Endothelial cell (in vitro differentiated cells): ENCODE results near the gene MYBPC3. TPM values are rescaled to one million over a fixed set of nuclear protein-coding genes. Genes with fewer than 3 reads are reported as not detected.

Experiments
- DNase-seq: peaks from one replicate; pipeline ENCODE4 v3.0.0; 2021; ENCODE audit warnings: low spot score
- H3K27ac Mint-ChIP-seq: one replicate; pipeline ENCODE4 v1.8.0; 2021; ENCODE audit warnings: mixed read lengths, inconsistent platforms; ENCODE audit not compliant: unreplicated experiment
- H3K27me3 Mint-ChIP-seq: one replicate; pipeline ENCODE4 v1.8.0; 2021; ENCODE audit warnings: mild to moderate bottlenecking, moderate library complexity, mixed read lengths, inconsistent platforms; ENCODE audit not compliant: unreplicated experiment
- H3K36me3 Mint-ChIP-seq: one replicate; pipeline ENCODE4 v1.8.0; 2021; ENCODE audit warnings: mild to moderate bottlenecking, low read depth, mixed read lengths, inconsistent platforms; ENCODE audit not compliant: unreplicated experiment
- H3K4me1 Mint-ChIP-seq: one replicate; pipeline ENCODE4 v1.8.0; 2021; ENCODE audit warnings: mild to moderate bottlenecking, mixed read lengths, inconsistent platforms; ENCODE audit not compliant: unreplicated experiment
- H3K4me3 Mint-ChIP-seq: one replicate; pipeline ENCODE4 v1.8.0; 2021; ENCODE audit warnings: mild to moderate bottlenecking, mixed read lengths, inconsistent platforms; ENCODE audit not compliant: unreplicated experiment
- H3K9me3 Mint-ChIP-seq: one replicate; pipeline ENCODE4 v1.8.0; 2021; ENCODE audit warnings: mixed read lengths, inconsistent platforms; ENCODE audit not compliant: unreplicated experiment
- CTCF ChIP-seq: fragments of 200-600 bp; sonication (generic); IDR thresholded peaks from one replicate; pipeline ENCODE4 v1.5.0; 2021; ENCODE audit warnings: antibody characterized with exemption; ENCODE audit not compliant: unreplicated experiment
- total RNA-seq: library from RNA; stranded (reverse); fragmentation: NEBNext Ultra II Directional; extraction: Animal tissue kit (Norgen Biotek cat#: 25700); gene quantifications from one replicate; pipeline ENCODE4 v1.2.1, GENCODE V29; 2021; ENCODE audit not compliant: unreplicated experiment

Gene MYBPC3
- total RNA-seq, 1 donor from 2014 or later = not detected

- Mint-ChIP-seq H3K9me3 (no peaks in the 10 kb centered on the region), H3K27me3 (peaks cover 5% of the 10 kb centered on the region), H3K36me3 (no peaks in the 10 kb centered on the region), H3K4me3 (no peak overlapping the region), H3K4me1 (peaks cover 22% of the 10 kb centered on the region), H3K27ac (peak overlapping the region; percentile 92)
- TF ChIP-seq CTCF = no peak
- no peak for DNase-seq
These were observed 40.9 kb upstream of the MYBPC3 start for GRCh38 chr11:47393163-47394049.

GRCh38 chr11:47392546-47393162, 40.2 kb upstream of the MYBPC3 start:
- Mint-ChIP-seq H3K27ac (no peak overlapping the region), H3K4me3 (no peak overlapping the region), H3K9me3 (no peaks in the 10 kb centered on the region), H3K27me3 (peaks cover 5% of the 10 kb centered on the region), H3K4me1 (peaks cover 18% of the 10 kb centered on the region), H3K36me3 (no peaks in the 10 kb centered on the region)
- no peak for DNase-seq
- TF ChIP-seq CTCF = no peak

- H3K27ac Mint-ChIP-seq = no peak overlapping the region
These were observed 39.4 kb upstream of the MYBPC3 start for GRCh38 chr11:47391711-47392432.

GRCh38 chr11:47391077-47391583, 38.6 kb upstream of the MYBPC3 start:
- peaks cover 5% of the 10 kb centered on the region for H3K27me3 Mint-ChIP-seq
- TF ChIP-seq CTCF = no peak
- H3K4me3 Mint-ChIP-seq = no peak overlapping the region
- H3K9me3 Mint-ChIP-seq = no peaks in the 10 kb centered on the region
- H3K4me1 Mint-ChIP-seq = peaks cover 18% of the 10 kb centered on the region
- no peak overlapping the region for H3K27ac Mint-ChIP-seq
- H3K36me3 Mint-ChIP-seq = no peaks in the 10 kb centered on the region
- no peak for DNase-seq

More at GRCh38 chr11:47391711-47392432, 39.4 kb upstream of the MYBPC3 start:
- Mint-ChIP-seq H3K4me3 (no peak overlapping the region), H3K36me3 (no peaks in the 10 kb centered on the region), H3K4me1 (peaks cover 18% of the 10 kb centered on the region), H3K9me3 (no peaks in the 10 kb centered on the region), H3K27me3 (peaks cover 5% of the 10 kb centered on the region)
- TF ChIP-seq CTCF = no peak
- DNase-seq = no peak
